Suppressor macrophage treated with lipopolysaccharide for 1 hour (primary cell): ENCODE measurements around the gene RAB6B.

Experiments used
- DNase-seq, 3 donors: peaks; one replicate each; pipeline ENCODE4 v3.0.0-alpha.2; 2020 to 2022

The RAB6B gene

DNA sequence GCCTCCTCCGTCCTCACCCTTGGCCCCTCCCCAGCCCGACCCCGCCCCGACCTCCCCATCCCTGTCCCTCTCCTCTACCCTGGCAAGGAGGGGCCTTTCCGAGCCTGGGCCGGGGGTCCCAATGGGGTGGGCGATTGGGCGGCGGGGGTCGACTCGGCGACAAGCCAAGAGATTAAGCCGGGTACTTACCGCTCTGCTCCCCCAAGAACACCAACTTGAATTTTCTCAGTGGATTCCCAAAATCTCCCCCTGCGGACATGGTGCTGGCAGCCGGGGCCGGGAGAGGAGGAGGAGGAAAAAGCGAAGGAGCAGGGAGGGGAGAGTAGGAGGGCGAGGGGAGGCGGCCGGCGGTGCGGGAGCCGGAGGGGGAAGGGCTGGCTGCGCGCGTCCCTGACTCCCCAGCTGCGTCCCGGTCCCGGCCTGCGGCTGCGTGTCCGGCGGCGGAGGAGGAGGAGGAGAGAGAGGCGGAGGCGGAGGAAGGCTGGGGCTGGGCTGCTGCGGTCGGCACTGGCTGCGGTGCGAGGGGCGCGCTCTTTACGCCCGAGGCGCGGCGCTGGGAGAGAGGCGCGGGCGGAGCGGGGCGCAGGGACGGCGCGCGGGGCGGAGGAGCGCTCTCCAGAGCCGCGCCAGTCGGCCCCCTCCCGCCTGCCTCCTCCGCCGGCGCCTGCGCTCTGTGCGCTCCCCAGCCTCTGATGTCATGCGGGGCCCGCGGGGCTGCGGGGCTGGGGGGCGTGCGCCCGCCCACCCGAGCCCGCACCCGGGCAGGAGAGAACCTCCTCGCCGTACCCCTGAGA, at the start of gene RAB6B:
TSS of gene RAB6B (minus strand) at position 675 of the 794 bp plus-strand sequence. CDS start at position 259, 416 bp downstream.
- peak in 2 of 3 donors; percentile 10 to 50 for DNase-seq

GRCh38 chr3:133944641-133945380, 49.1 kb upstream of the RAB6B start:
- no peak for DNase-seq

DNA sequence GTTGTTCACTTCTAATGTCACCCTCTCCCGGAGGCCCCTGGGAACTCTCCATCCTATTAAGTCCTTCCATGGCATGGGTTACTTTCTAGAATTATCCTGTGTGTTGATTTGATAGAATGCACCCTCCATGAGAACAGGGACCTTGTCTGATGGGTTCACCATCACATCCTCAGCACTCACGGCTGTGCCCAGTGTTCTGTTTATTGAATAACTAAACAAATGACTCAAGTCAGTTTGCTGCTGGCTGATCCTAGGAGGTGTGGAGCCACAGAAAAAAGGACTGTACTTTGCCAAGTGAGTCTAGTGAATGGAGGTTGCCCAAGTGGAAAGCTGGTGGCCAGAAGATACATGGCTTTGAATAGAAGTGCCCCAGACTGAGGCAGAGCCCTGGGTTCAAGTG, 48.5 kb upstream of the RAB6B start:
- DNase-seq: no peak

GRCh38 chr3:133943639-133944141, 48.0 kb upstream of the RAB6B start:
- peak in 1 of 3 donors; percentile 13 for DNase-seq

GRCh38 chr3:133943031-133943535, 47.4 kb upstream of the RAB6B start:
- DNase-seq: no peak

DNA sequence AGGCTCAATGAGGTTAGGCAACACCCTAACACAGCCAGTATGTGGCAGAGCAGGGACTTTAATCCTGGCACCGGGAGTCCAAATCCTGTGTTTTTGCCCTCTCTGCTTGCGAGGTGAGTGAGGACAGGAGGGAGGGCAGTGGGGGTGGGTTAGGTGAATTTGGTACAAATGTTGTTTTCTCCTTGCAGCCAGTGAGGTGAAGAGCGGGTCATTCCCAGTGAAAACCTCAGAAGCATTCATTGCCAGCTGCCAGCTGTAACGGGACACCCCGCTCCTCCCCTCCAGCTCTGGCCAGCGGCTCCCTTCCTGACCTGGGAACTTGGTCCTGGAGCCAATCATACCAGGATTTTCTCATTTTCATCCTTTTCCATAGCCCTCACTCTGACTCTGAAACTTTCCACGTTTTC, 45.7 kb upstream of the RAB6B start:
- no peak for DNase-seq

DNA sequence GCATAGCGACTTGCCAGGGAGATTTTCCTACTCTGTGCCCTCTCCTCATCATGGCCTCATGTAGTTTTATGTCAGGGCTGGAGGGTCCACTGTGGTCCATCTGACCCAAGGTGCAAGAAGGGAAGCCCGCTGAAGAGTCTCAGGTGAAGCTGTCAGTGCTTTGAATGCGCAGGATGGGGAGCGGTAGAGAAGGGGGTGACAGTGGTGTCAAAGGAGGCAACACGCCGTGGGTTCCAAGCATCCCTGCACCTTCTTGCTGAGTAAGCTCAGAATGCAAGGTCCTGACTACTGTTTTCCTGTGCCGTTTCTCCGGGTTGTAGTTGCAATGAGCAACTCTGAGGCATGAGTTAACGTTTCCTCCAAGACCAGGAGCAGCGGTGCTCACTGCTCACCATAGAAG, 44.9 kb upstream of the RAB6B start:
- DNase-seq: no peak

- DNase-seq: no peak
Observed at GRCh38 chr3:133939463-133939835, 43.8 kb upstream of the RAB6B start.

- no peak for DNase-seq
Observed at GRCh38 chr3:133938770-133939462, 43.2 kb upstream of the RAB6B start.

DNA sequence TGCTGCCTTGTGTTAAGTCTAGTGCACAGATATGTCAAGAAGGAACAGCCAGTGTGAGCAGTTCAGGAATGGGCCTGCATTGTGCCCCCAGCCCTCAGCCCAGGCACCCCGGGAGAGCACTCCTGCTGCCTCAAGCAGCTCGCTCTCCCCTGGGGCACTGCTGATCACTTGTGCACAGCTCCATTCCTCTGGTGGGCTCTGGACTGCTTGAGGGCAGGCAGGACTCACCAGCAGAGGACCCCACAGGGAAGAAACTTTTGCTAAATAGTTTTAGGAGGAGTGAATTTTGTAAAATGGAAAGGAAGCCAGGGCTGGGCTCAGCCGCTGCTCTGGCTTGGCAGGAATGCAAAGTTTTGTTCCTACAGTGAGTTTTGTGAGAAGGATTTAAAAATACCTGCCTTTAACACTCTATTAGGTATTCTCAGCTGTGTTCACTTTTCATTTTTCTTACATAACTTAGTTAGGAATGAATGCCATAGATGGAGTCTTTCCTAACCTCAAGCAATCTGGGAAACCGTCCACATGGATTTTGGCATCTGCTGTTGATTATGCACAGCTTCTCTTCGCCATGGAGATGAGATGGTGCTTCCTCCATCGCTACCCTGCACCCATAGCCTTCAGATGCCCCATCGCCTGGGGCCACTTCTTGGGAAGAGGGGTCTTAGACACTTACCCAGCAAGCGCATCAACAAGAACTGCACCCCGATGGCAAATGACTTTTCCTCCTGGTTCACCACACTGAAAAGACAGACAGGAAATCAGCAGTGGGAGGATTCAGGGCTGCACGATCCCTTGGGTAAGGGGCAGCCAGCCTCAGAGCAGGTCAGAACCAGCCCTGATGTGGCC, 42.3 kb upstream of the RAB6B start:
- no peak for DNase-seq

DNA sequence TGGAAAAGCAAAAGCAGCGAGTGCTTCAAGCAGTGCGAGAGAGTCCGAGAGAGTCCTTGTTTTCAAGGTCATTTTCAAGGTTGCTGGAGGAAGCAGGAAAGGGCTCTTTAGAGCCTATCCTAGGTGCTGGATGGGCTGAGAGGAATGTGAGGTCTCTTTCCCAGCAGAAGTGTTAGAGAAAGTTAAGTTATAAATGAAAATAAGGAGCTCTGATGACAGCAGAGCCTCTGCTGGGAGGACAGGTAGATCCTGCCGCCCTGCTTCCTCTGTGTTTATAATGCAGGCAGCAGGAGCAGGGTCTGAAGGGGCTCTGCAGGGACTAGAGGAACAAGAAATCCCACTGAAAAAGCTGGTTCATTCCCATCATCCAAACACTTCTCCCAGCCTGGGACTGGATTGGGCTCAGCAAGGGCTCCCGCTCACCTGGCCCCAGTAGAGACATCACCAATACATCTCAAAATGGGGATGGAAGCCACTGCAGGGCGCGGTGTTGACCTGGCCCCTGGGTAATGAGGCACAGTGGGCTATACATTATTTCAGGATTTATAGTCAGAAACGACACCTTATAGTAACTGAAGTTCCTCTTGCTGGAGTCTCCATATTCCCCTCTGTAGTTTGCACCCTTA, 41.5 kb upstream of the RAB6B start:
- DNase-seq: no peak

- DNase-seq: no peak
Observed at GRCh38 chr3:133935843-133936769, 40.4 kb upstream of the RAB6B start.

- DNase-seq: no peak
Observed at GRCh38 chr3:133934996-133935842, 39.5 kb upstream of the RAB6B start.

GRCh38 chr3:133934073-133934970, 38.6 kb upstream of the RAB6B start:
- peak in 1 of 3 donors; percentile 6 for DNase-seq

GRCh38 chr3:133933097-133934024, 37.7 kb upstream of the RAB6B start:
- DNase-seq: no peak

GRCh38 chr3:133932009-133932408, 36.3 kb upstream of the RAB6B start:
- no peak for DNase-seq

GRCh38 chr3:133931084-133931483, 35.4 kb upstream of the RAB6B start:
- DNase-seq: no peak
